Stimulated activated CD4-positive, alpha-beta T cell treated with anti-CD3 and anti-CD28 coated beads, Interleukin-4, amount 100 ng/mL, for 24 hours (primary cell): ENCODE data around the gene RPS17.
"Not testable (repeated sequence)": the region's sequence is repeated elsewhere in the genome, so short reads cannot be mapped to it uniquely, and the experiment has no call there.

Source experiments
- DNase-seq: peaks from one replicate; pipeline ENCODE4 v3.0.0-alpha.2; 2020

The RPS17 gene

DNA sequence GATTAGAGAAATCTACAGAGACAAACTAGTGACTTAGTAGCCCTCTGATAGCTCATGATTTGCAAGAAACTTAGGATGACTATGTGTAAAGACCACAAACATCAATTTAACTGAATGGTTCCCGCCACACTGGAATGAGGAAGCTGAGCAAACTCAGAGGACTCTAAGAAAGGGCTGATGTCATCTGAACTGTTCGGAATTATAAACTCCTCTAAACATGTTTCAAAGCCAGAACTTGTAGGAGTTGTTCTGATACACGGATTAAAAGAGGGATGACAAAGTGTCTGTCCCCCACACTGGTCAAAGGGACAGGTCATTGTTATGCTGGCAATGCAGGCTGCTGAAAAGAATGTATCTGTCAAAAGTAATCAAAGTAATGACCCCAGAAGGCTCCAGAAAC lies 34.4 kb downstream of the RPS17 start:
- not testable (repeated sequence) for DNase-seq

DNA sequence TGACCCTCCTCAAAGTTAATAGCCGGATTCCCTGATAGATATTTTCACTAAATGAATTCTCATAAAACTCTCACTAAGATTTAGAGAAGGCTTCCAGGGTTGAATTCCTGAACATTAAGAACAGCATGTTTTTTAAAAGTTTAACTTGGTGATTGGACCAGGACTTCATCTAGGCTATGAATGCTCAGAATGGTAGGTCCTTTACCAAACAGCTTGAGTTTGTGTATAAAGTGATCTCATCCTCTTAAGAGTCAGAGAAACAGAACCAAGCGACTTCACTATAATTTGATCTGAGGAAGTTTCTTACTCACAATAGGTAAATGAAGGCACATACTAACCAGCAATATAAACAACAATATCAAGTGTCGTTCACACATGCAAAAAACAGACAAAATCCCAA lies 36.2 kb downstream of the RPS17 start:
- not testable (repeated sequence) for DNase-seq

DNA sequence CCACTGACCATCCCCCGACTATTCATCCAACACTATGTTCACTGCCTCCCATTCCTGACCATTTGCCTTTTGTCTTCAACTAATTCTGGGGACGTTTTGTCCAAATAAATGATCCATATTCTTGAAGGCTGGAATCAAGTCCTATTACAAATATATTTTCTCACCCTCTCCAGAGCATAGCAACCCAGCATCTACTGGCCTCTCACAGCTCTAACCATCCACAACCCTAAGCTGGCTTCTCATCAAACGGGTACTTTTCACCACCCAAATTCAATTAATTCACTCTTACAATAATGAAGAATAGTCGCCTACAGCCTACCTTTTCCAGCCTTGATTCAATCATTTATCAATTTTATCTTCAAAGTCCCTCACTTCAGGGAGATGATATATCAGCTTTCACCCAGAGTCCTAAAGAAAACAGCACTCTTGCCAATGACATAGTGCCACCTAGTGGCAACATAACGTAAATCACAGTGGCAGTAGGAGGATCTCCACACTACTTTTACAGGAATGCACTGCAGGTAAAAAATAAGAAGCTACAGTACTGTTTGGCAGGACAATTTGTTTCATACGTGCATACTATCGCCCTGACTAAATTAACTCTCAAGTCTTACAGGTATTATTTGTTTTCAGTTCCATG lies 37.4 kb downstream of the RPS17 start:
- DNase-seq: peak; percentile 42

DNA sequence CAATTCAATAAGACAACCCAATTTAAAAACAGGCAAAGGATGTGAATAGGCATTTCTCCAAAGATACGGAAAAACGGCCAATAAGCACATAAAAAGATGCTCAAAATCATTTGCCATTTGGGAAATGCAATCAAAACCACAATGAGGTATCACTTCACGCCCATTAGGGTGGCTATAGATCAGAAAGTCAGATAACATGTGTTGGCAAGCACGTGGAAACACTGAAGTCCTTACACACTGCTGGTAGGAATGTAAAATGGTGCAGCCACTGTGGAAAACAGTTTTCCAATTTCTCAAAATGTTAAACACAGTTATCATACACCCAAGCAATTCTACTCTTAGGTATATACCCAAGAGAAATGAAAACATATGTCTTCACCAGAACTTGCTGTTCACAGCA lies 39.5 kb downstream of the RPS17 start:
- not testable (repeated sequence) for DNase-seq

- DNase-seq: not testable (repeated sequence)
These were observed 42.3 kb downstream of the RPS17 start for GRCh38 chr15:82497978-82498377.

DNA sequence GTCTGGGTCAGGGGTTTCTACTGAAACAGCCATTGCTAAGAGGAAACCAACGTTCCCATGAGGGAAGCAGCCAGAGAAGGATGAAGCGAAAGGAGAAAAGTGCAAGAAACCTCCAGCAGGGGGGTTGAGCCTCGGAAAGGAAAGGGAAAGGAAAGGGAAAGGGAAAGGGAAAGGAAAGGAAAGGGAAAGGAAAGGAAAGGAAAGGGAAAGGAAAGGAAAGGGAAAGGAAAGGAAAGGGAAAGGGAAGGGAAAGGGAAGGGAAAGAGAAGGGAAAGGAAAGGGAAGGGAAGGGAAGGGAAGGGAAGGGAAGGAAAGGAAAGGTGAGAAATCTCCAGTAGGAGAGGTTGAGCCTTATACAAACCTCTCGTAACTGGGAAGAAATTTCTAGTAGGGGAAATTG lies 52.0 kb downstream of the RPS17 start:
- DNase-seq: not testable (repeated sequence)

DNA sequence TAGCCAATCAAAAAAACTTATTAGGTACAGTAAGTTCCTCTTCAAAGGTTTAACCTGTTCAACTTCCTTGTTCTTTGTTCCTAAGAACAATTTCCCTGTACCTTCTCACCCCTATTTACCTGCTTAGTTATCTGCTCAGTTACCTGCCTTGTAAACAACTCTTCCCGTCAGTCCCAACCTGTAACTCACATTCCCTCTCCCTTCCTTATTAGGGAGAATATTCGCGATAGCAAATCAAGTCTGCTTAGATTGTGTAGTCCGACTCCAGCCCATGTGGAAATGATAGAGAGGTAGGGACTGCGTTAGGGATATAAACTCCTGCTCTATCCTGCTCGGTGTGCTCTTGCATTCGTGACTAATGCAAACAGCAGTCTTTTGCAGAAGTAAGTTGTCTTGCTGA lies 53.2 kb downstream of the RPS17 start:
- DNase-seq: not testable (repeated sequence)
